ENCODE data around the gene KRT4.
"Not testable (repeated sequence)": the region's sequence is repeated elsewhere in the genome, so short reads cannot be mapped to it uniquely, and the experiment has no call there.

KRT4 gene

GRCh38 chr12:52771088-52771487 lies 42.8 kb downstream of the KRT4 start:
- no peak for DNase-seq

GRCh38 chr12:52769946-52770345 lies 44.0 kb downstream of the KRT4 start:
- no peak for DNase-seq

GRCh38 chr12:52769354-52769753 lies 44.6 kb downstream of the KRT4 start:
- no peak for DNase-seq

GRCh38 chr12:52768479-52769200 lies 45.3 kb downstream of the KRT4 start:
- no peak for DNase-seq

- no peak for DNase-seq
Observed at GRCh38 chr12:52767427-52767826, 46.5 kb downstream of the KRT4 start.

GRCh38 chr12:52767020-52767379 lies 46.9 kb downstream of the KRT4 start:
- no peak for DNase-seq

- DNase-seq, result no peak
Observed at GRCh38 chr12:52766351-52767019, 47.4 kb downstream of the KRT4 start.

- no peak for DNase-seq
Observed at GRCh38 chr12:52765702-52766101, 48.2 kb downstream of the KRT4 start.

GRCh38 chr12:52763991-52764390 lies 49.9 kb downstream of the KRT4 start:
- DNase-seq, result no peak

GRCh38 chr12:52763036-52763659 lies 50.8 kb downstream of the KRT4 start:
- DNase-seq, result no peak

- no peak for DNase-seq
Observed at GRCh38 chr12:52761802-52762201, 52.1 kb downstream of the KRT4 start.

- DNase-seq, result not testable (repeated sequence)
Observed at GRCh38 chr12:52761218-52761617, 52.7 kb downstream of the KRT4 start.

GRCh38 chr12:52760623-52761022 lies 53.3 kb downstream of the KRT4 start:
- DNase-seq, result no peak

GRCh38 chr12:52759695-52760094 lies 54.2 kb downstream of the KRT4 start:
- no peak for DNase-seq

GRCh38 chr12:52759218-52759617 lies 54.7 kb downstream of the KRT4 start:
- DNase-seq, result no peak

GRCh38 chr12:52757449-52758176 lies 56.3 kb downstream of the KRT4 start:
- no peak for DNase-seq

Data from stimulated activated CD4-positive, alpha-beta T cell treated with anti-CD3 and anti-CD28 coated beads, Interleukin-4, amount 100 ng/mL, for 4 hours (primary cell).